NK-92 (cell line): ENCODE results near the gene GDPD3.

Source experiments
- DNase-seq: peaks from one replicate; lab custom pipeline; 2025; ENCODE audit not compliant: unreplicated experiment; lab: John Stamatoyannopoulos, UW

The GDPD3 gene

DNA sequence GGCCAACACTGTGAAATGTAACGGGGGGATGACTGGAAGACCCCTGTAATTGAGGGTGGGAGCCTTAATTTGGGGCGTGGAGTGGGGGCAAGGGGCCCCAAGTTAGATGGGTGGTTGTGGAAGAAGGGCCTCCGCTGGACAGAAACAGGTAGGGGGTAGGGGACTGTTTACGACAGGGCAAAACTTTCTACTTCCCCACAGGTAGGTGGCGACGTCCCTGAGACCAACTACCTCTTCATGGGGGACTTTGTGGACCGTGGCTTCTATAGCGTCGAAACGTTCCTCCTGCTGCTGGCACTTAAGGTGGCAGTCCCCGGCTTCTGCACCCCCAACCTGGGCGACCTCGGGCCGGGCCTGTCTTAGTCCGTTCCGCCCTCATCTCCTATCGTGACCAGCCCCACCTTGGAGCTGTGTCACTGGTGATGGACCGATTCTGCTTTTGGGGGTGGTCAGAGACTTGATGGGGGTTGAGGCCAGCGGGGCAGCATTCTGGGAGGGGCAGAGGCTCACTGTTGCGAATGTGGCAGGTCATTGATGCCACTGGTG, 30.7 kb downstream of the GDPD3 start:
- DNase-seq: no peak

DNA sequence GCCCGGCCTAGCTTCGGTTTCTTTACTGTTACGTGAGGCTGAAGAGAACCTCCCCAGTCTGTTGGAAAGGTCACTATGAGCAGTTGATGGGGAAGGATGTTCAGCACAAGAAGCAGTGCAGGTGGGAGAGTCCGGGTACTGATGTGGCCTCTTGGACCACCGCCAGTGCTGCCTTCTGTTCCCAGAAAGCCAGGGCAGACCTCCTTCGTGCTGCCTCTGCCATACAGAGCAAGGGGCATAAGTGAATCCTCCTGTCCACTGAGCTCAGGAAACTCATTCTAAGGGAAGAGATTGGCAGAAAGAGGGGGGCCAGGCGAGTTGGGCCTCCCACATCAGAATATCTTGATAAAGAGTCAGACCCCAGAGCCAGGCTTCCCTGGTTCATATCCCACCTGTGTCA, 33.9 kb downstream of the GDPD3 start:
- no peak for DNase-seq

DNA sequence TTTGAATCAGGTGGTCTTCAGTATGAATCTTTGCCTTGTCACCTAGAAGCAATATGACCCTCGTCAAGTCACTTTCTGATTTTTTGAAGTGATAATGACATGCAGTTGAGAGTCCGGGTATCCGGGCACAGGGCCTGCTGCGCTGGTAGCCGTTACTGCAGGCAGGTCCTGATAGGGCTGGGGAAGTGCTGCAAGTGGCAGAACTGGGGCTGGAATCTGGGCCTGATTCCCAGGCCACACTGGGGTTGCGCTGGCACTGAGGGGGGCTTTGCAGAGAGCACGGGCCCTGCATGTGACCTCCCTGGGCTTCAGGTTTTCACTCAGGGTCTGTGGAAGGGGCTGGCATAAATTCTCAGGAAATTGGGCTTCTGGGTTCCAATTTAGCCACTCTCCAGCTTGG, 34.6 kb downstream of the GDPD3 start:
- DNase-seq: no peak

DNA sequence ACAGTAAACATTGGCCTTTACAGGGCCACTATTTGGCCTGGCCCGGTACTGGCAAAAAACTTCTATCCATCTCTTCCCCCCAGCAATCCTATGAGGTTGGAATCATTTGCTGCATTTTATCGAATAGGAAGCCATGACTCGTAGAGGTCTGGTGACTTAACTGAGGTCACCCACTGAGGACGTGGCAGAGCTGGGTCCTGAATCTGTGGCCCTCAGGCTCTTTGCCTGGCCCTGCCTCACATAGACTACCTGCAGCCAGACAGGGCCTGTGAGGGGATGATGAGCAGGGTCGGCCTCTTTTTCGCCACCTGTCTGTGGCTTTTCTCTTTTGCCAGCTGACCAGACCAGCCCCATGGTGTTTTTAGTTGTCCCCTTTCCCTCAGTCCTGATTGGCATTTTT, 35.7 kb downstream of the GDPD3 start:
- DNase-seq: no peak

DNA sequence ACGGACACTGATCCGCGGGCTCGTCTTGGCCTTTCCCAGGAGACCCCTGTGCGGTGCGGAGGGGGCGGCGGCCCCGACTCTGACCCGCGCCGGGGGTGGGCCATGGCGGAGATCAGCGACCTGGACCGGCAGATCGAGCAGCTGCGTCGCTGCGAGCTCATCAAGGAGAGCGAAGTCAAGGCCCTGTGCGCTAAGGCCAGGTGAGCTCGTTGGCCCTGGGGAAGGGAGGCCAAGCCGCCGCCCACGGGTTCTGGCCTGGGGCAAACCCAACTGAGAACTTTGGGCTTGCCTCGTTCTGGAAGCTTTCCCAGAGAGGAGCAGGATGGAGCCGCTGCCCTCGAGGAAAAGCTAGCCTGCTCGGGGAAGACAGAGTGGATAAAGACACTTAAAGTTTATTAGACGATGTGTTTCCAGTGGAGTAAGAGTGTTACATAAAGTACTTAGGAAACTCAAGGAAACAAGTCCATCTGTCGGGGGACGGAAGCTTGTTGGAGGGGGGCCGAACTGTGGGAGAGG, 37.0 kb downstream of the GDPD3 start:
- no peak for DNase-seq

DNA sequence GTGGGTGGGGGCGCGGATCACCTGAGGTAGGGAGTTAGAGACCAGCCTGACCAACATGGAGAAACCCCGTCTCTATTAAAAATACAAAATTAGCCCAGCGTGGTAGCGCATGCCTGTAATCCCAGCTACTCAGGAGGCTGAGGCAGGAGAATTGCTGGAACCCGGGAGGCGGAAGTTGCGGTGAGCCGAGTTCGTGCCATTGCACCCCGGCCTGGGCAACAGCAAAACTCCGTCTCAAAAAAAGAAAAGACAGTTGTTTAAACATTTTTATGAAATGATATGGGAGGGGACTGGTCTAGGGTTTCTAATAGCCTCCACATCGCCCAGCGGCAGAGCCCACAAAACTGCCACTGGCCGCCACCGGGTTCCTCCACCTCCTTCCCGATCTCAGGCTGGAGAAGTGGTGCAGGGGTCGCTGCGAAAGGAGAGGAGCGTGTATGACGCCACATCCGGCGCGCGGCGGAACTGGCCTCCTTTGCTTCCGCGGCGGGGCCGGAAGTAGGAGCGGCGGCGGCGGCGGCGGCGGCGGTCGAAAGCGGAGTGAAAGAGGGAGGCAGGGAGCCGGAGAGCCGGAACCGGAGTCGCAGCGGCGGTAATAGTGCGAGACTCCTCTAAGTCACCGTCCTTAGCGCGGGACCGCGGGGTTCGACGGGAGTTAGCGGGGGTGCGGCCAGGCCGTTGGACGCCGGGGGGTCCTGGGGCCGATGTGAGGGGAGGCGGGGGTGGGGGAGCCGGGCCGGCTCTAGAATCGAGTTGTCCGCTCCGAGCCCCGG, 37.6 kb downstream of the GDPD3 start, which contains the start of gene PPP4C:
Gene PPP4C (plus strand): TSS at position 492 of the 773 bp plus-strand sequence. CDS start 384 bp downstream, outside the sequence.
- peak; percentile 26 for DNase-seq

DNA sequence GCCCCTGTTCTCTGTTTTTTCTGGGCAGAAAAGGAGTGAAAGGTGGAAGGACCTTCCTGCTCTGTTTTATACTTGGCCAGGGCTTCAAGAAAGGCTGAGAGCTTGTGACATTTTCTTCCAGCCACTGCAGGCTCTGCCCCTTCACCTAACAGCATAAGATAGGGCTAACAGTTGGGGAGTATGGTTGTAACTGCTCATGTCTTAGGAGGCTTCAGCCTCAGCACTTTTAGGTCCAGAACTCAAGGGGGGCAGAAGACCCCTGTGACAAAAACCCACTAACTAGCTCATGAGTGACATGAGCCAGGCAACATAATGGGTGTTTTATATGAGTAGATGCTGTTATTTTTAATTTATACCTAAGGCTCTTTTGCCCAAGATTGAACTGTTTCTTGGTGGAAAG, 42.8 kb downstream of the GDPD3 start:
- DNase-seq: no peak

DNA sequence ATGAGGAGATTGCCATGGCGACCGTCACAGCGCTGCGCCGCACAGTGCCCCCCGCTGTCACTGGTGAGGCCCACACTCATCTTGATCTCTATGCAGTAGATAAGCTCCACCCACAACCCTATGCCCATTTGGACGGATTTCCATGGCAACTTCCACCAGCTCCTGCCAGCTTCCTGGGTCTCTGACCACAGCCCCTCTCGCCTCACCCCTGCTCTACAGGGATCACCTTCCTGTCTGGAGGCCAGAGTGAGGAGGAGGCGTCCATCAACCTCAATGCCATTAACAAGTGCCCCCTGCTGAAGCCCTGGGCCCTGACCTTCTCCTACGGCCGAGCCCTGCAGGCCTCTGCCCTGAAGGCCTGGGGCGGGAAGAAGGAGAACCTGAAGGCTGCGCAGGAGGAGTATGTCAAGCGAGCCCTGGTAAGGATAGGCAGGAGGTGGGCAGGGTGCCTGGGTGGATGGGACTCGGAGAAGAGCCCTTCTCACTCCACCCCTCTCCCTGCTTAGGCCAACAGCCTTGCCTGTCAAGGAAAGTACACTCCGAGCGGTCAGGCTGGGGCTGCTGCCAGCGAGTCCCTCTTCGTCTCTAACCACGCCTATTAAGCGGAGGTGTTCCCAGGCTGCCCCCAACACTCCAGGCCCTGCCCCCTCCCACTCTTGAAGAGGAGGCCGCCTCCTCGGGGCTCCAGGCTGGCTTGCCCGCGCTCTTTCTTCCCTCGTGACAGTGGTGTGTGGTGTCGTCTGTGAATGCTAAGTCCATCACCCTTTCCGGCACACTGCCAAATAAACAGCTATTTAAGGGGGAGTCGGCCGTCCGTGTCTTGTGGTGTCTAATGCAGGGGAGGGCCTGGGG, 43.5 kb downstream of the GDPD3 start:
- no peak for DNase-seq

DNA sequence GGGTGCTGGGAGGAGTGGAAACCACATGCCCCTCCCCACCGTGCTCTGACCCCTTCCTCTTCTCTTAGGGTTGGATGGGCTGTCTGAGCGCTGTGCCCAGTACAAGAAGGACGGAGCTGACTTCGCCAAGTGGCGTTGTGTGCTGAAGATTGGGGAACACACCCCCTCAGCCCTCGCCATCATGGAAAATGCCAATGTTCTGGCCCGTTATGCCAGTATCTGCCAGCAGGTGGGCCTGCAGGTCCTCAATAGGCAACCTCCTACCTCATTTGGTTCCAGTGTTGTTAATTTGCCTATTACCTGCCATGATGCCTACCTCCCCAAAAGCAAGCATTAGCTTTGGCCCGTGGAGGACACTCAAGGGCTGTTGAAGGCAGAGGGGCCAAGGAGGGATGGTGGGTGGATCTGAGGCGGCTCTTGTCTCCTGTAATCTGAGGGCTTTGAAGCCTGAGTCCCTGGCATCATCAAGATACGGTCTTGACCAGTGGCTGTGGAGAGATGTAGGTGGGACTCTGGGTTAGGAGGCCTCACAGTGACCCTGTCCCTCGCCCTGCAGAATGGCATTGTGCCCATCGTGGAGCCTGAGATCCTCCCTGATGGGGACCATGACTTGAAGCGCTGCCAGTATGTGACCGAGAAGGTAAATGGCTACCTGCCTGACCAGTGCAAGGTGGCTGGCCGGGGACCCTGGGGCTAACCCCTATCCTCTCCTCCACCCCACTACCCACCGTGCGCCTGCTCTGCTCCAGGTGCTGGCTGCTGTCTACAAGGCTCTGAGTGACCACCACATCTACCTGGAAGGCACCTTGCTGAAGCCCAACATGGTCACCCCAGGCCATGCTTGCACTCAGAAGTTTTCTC, 44.4 kb downstream of the GDPD3 start:
- no peak for DNase-seq

DNA sequence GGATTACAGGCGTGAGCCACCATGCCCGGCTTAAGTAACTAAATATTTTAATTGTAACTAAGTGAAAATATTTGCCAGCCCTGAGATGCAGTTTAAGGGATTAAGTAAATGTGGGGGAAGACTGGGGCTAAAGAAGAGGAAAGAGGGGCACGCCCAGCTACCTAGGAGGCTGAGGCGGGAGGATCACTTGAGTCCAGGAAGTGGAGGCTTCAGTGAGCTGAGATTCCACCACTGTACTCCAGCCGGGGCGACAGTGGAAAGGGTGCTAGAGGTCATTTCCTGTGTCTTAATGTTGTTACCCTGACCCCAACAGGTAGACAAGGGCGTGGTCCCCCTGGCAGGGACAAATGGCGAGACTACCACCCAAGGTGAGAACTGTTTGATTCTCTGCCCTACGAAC, 45.0 kb downstream of the GDPD3 start:
- no peak for DNase-seq

DNA sequence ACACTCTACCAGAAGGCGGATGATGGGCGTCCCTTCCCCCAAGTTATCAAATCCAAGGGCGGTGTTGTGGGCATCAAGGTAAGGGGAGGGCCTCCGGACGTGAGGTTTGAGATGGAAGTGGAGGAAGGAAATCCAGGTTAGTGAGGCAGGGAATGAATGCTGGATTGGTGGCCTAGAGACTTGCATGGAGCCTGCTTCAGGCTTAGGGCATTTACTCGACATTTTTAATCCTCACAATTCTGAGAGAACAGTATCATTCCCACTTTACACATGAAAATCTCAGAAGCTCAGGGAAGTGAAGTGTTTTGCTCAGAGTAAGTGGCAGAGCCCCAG, 45.8 kb downstream of the GDPD3 start:
- DNase-seq: no peak

DNA sequence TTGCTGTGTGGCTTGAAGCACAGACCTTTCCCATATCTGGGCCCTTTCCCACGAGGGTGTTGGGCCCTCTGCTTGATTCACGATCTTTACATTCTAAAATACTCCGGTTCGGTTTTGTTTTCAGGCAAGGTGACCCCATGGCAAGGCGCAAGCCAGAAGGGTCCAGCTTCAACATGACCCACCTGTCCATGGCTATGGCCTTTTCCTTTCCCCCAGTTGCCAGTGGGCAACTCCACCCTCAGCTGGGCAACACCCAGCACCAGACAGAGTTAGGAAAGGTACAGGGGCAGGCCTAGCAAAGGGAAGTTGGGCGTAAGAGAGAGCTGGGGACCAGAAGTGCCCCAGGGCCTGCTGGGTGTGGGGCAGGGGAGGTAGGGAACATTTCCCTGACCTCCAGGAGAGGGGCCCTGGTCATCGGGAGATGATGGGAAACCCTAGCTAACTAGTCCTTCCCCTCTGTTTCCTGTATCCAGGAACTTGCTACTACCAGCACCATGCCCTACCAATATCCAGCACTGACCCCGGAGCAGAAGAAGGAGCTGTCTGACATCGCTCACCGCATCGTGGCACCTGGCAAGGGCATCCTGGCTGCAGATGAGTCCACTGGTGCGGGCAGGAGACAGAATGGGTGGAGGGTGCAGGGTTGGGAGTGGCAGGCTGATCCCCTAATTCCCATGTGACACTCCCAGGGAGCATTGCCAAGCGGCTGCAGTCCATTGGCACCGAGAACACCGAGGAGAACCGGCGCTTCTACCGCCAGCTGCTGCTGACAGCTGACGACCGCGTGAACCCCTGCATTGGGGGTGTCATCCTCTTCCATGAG, 46.4 kb downstream of the GDPD3 start:
- DNase-seq: no peak

DNA sequence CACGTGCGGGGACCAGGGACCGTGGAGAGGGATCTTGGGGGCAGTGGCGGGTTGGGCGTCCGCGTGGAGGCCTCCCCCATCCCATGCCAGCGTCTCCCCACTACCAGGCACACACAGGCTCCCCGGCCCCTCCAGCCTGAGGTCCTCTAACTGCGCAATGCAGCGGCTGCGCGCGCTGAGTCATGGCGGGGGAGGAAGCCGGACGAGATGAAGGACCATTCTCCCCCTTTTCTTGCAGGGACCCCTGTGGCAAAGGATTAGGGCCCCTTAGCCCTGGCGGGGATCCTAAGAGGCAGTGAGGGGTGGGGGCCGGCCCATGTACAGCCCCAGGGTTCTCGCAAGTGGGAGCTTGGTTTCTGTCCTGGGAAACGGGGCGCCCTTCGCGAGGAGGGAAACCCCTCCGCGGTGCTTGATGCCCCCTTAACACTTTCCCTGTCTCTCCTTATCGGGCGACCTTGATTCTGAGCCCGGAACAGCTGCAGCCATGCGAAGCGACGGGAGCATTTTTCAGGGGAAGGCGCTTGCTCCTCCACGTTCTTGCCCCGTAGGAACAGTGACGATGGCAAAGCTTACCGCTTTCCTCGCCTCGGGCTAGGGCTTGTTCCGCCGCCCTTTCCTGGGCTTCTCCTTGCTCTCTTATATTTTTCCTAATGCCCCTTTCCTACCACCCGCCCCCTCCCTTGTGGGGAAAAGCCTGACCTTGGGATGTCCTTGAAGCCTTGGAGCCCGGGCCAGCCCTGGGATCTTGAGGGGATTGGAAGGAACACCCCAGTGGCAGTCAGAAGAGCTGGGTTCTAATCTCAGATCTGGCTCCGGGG, 47.2 kb downstream of the GDPD3 start:
- DNase-seq: no peak

DNA sequence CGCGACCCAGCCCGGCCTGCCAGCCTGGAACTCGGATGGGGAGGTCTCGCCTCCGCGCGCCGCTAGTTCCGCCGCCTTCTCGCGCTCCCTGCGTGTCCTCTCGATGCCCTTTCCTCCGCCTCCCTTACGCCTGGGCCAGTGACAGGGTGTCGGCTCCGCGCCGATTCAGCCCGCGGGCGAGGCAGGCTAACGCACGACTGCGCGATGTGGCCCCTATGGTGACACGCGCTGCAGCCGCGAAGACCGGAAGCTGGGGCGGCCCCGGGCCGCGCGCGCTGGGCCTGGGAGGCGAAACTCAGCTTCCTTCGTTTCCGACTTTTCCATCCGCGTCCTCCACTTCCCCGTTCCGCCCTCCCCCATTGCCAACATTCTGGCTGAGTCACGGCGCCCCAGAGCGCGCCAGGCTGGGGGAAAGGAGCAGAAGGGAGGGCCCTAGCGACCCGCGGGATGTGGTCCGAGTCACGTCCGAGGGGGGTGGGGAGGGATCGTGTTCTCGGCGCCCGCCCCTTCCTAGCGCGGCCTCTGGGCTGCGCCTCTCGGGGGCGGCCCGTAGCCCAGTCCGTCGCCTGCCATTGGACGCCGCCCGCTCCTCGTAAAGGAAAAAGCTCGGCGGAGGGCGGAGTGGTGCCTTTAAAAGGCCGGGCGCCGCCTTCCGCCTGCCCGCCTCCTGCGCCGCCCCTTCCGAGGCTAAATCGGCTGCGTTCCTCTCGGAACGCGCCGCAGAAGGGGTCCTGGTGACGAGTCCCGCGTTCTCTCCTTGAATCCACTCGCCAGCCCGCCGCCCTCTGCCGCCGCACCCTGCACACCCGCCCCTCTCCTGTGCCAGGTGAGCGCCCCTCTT, 48.0 kb downstream of the GDPD3 start, which contains the start of gene ALDOA:
Gene ALDOA (plus strand): TSS at position 659 of the 841 bp plus-strand sequence. CDS start 1,138 bp downstream, outside the sequence.
- DNase-seq: peak; percentile 45

DNA sequence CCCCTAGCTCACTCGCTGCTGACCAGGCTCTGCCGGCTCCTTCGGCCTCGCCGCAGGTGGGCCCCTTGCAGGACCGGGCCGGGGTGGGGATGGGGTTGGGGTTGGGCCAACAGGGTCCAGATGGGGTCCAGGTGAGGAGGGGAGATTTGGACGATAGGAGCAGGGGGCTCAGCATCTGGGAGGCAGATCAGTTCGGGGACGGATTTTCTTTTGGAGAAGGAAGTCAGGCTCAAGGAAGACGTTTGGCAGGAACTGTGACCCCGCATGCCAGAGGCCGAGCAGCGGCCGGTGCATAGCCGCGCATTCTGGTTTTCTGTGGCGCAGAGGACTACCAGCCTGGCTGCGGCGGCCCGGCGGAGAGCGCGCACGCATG, 48.6 kb downstream of the GDPD3 start:
- no peak for DNase-seq

DNA sequence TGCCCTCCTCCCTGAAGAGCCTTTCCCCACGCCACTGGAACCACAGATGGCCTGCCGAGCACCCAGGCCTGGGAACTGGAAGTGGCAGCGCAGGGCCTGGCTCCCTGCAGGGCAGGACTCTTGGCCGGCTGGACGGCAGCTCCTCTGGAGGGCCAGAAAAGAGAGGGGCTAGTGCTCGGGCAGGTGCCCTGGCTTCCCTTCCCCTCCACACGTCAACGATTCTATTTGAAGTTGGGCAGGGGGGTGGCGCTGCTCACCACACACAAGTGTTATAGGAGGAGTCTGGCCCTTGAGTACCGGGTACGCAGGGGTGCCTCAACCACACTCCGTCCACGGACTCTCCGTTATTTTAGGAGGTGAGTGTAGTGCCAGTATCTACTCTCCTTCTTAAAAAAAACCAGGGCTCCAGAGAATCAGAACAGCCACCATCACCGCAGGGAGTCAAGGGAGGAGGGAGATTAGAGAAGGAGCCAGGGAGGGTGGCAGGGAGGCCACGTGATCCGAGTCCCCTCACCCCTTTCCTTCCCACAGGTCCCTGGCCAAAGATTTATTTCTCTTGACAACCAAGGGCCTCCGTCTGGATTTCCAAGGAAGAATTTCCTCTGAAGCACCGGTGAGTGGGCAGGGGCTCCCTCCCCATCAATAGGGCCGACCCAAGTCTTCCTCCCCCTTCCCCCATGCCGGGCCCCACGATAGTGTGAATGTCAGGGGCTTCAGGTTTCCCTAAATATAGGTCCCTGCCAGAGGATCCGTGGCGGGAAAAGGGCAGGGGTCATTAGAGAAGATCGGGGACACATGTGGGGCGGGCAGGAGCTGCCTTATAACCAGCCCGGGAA, 49.2 kb downstream of the GDPD3 start:
- no peak for DNase-seq

DNA sequence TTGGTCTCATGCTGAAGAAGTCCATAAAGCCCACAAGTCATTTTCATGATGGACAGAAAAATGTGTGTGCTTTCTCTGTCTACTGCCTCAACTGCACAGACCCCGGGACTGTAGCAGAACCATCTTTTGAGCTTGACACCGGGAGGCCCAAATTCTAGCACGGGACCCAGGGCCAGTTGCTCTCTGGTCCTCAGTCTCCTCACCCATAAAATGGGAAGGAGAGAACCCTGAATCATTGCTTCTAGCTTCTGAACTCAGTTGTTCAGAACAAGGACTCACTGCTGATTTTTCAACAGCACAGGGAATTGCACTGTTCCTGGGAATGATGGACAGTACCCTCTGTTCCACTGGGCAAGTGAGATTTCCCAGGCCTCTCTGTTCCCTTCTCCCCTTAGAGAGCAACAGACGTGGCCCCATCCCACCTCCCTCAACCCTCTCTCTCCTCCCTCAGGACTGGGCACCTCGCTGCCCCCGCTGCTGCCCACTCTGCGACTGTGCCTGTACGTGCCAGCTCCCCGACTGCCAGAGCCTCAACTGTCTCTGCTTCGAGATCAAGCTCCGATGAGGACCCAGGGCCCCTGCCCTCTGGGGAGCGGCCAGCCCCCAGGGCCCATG, 50.0 kb downstream of the GDPD3 start:
- DNase-seq: no peak
